Fibroblast of upper back skin (primary cell): ENCODE measurements around the gene SLF1.

Source experiments
- DNase-seq: peaks from one replicate; pipeline ENCODE4 v3.0.0-alpha.2; 2013

SLF1 gene

DNA sequence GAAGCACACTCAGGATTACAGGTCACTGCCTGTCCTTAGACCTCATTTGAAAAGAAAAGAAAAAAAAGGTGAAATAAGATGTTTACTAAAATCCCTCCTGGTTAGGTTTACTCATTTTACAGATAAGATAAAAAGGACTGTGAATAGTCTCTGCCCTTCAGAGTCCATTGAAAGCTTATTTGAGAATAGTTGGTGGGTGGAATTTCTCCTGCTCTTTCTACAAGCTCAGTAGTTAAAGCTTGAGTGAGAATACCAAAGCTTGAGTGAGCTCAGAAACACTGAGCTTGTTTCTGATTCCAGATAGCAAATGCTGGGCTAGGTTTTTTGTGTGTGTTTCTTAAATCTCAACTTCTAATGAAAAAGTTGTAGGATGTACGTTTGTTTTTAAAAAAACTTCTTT is 106.7 kb downstream of the SLF1 start:
- no peak for DNase-seq

DNA sequence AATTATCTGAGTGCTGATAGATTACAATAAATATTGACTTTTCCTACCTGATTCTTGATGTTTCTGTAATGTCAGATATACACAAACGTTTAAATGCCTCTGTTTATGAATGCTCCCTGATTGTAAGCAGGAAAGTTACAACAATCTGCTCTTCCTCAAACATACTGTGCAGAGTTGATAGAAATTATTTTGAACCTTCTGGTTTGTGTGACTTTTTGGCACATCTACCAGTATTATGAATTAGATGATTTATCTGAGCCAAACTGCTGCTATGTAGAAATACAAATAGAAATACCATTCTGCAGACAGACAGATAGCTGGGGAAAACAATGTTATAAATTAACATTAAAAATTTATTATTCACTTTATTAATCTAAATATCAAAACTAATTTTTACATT is 113.0 kb downstream of the SLF1 start:
- DNase-seq = no peak

DNA sequence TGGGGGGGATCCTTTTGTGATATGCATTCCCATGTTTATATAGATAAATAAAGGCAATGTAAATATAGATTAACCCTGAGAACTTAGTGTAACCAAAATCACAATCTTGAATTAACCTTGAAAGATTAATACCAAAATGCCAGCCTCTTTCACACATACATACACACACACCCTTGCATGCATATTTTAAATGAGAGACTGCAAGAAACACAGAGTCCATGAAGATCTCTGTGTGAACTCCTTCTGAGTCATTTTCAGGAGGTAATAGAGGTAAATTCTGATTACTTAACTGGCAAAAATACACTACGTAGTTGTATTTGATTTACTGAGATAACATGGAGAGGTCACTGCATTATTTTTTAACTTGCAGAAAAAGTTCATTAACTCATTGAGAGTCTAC is 118.0 kb downstream of the SLF1 start:
- DNase-seq = no peak

DNA sequence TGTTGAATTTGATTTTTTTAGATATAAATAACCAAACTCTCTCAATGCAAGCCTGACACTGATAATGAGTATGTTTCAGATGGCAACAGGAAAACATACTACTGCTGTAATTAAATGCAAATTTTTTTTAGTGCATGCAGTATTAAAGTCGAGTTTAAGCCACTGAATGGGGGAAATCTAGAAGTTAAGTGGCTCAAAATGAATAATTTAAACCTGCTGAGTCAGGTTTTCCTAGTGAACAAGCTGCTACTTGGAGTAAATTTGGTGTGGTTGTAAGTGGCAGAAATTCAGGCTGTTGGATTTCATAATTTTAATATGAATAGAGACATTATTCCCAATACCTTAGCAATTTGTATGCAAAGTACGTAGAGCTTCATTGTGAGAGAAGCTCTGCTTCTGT is 121.8 kb downstream of the SLF1 start:
- DNase-seq = no peak

DNA sequence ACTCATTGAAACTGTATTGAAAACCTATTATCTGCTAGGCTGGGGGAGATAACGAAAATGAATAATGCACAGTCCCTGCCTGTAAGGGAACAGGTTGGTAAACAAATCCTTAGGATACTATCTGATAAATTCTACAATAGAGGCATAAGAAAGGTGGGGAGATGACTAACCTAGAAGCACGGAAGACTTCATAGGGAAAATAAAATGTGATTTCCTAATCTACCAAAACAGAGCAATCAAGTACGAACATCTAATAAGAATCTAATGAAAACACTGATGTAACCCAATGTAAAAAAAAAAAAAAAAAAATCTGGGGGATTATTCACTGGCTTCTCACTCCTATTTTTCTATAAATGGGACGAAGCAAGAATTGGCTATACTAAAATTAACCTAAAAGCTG is 124.4 kb downstream of the SLF1 start:
- no peak for DNase-seq

DNA sequence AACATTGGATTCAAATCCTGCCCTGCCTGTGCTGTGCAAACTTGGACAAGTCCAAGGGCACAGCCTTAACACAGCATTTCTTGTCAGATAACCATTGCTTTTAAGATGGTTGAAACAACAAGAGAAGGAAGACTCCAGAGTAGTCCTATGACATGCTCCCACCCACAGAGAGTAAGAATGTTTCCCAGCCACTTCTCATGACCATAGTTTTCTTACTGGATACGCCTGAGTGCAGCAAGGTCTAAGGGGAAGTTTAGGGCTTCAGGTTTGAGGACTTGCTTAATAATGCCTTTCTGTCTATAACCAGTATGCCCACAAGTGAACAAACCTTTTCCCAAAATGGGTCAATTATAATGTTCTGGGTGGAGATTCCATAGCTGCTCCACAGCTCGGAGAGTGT is 126.4 kb downstream of the SLF1 start:
- DNase-seq = no peak

DNA sequence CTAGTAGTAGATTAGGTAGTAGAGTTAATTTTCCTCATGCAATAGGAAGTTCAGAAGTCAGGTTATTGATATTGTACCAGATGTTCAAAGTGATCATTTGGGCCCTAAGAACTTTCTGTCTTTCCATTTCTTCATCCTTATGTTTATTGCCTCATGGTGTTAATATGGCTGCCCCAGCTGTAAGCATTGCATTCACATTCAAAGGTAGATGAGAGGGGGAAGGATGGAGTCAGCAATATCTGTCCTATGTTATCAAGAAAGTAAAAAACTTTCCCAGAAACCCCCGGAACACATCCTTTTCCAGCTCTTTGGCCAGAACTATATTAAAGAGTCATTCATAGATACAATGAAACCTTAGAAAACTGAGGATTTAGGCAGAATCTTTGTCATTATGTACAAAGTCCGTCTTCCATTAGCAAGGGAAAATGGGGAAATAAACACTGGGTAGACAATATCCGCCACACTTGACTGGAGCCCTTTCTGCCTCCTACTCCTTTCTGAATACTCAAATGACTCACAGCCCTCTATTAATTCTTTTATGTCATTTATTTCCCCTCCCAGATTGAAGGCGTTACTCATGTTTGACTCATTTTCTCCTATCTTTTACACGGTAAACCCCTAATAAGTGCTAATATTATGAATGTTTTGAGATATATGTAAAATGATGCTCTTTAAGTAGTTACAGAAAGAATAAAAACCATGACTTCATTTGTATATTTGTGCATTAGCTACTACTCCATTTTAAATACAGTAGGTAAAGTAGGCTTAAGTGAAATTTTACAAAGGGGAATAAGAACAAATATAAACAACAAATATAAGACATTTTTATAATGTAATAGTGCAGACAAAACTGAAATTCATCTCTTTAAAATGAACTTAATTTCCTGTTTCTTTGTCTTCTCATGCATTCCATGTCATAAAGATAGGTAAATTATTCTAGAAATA is 127.6 kb downstream of the SLF1 start:
- no peak for DNase-seq

DNA sequence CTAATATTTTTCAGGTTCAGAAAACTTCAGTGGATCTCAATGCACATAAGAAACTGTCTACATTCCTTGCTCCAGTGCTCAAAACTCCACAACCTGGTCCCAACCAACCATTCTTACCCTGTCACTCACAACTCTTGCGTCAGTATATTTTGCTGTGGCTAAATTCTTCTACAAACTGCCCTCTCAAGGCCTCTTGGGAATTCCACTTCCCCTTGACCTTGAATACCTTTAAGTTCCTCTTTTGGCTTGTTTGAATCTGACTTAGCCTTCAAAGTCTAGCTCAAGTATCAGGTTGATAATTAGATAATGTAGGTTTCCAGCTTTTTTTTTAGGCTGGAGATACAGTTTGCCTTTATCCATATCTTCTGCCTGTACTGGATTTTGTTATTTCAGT is 128.3 kb downstream of the SLF1 start:
- DNase-seq = peak; percentile 23
